ENCODE measurements around the gene TTC14. TPM values are rescaled to one million over a fixed set of nuclear protein-coding genes. Genes with fewer than 3 reads are reported as not detected.
"Not testable (repeated sequence)": the region's sequence is repeated elsewhere in the genome, so short reads cannot be mapped to it uniquely, and the experiment has no call there.

The TTC14 gene
- total RNA-seq, 3 donors from 2014 or later: 66.1 to 122 (median 101) TPM

DNA sequence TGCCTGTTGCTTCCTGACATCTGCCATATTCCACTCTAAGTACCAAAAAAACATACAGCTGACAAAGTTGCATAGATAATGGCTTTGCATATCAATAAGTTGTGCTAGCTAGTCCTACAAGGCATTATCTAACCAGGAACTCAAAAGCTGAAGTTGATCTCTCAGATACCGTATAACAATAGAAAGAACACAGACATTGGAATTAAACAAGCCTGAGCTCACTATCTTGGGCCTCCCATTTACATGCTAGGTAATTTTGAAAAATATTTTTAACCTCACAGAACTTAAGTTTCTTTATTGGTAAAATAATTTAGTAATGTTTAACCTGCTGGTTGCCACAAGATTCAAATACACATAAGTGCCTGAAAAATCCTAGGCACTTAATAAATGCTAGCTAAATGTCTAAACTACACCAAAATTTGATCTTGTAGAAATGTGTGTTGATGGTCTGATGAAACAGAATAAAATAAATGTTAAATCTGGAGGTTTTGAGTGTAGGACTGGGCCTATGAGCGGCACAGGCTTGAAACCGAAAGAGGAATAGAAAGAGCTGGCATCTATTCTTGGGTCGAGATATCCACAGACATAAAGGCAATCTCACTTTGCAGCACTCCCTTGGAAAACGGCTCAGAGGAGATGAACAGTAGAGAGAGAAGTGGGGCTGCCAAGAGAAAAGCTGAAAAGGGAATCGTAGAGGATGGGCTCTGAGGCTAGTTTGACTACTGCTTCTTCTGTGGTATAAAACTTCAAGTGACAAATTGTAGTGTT lies 29.9 kb upstream of the TTC14 start:
- no peak overlapping the region for H3K27ac ChIP-seq
- H3K36me3 ChIP-seq: no peaks in the 10 kb centered on the region
- TF ChIP-seq POLR2A (IDR thresholded peaks at IDR 0.05): no peak
- no peak for TF ChIP-seq POLR2AphosphoS5 (IDR thresholded peaks at IDR 0.05)
- TF ChIP-seq, protein P1, sequence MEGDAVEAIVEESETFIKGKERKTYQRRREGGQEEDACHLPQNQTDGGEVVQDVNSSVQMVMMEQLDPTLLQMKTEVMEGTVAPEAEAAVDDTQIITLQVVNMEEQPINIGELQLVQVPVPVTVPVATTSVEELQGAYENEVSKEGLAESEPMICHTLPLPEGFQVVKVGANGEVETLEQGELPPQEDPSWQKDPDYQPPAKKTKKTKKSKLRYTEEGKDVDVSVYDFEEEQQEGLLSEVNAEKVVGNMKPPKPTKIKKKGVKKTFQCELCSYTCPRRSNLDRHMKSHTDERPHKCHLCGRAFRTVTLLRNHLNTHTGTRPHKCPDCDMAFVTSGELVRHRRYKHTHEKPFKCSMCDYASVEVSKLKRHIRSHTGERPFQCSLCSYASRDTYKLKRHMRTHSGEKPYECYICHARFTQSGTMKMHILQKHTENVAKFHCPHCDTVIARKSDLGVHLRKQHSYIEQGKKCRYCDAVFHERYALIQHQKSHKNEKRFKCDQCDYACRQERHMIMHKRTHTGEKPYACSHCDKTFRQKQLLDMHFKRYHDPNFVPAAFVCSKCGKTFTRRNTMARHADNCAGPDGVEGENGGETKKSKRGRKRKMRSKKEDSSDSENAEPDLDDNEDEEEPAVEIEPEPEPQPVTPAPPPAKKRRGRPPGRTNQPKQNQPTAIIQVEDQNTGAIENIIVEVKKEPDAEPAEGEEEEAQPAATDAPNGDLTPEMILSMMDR (IDR thresholded peaks at IDR 0.05): no peak
- intact Hi-C loops (cut with DNase I; ENCODE audit: low total_unique reads): no loop called here
- DNase-seq (ENCODE audit: low spot score in 2 of 2): no peak
- H3K4me3 ChIP-seq: no peak overlapping the region
- H3K27me3 ChIP-seq: no peaks in the 10 kb centered on the region
- no peaks in the 10 kb centered on the region for H3K9me3 ChIP-seq
- no peaks in the 10 kb centered on the region for H3K4me1 ChIP-seq

DNA sequence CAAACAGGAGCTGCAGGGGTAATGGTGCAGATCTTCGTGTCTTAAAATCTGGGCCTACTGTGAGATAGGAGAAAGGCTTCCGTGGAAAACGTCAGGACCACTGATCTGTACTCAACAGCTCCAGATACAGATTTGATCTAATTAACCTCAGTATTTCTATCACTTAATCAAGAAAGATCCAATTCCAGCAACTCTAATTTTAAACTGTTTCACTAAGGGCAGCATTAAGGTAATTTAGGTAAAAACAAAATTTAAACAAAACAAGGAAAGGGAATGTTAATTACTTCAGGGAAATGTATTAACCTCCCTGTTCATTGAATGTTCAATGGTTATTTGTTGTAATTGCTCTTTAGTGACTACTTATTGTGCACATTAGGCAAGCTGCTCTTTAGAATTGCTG lies 26.4 kb upstream of the TTC14 start:
- no peaks in the 10 kb centered on the region for H3K4me1 ChIP-seq
- H3K36me3 ChIP-seq: no peaks in the 10 kb centered on the region
- H3K27me3 ChIP-seq: no peaks in the 10 kb centered on the region
- H3K9me3 ChIP-seq: no peaks in the 10 kb centered on the region
- H3K4me3 ChIP-seq: no peak overlapping the region
- intact Hi-C loops (cut with DNase I; ENCODE audit: low total_unique reads): no loop called here
- TF ChIP-seq POLR2A (IDR thresholded peaks at IDR 0.05) (no peak), POLR2AphosphoS5 (IDR thresholded peaks at IDR 0.05) (no peak)
- TF ChIP-seq, protein P1 (IDR thresholded peaks at IDR 0.05): no peak
- H3K27ac ChIP-seq: no peak overlapping the region
- DNase-seq (ENCODE audit: low spot score in 2 of 2): no peak

DNA sequence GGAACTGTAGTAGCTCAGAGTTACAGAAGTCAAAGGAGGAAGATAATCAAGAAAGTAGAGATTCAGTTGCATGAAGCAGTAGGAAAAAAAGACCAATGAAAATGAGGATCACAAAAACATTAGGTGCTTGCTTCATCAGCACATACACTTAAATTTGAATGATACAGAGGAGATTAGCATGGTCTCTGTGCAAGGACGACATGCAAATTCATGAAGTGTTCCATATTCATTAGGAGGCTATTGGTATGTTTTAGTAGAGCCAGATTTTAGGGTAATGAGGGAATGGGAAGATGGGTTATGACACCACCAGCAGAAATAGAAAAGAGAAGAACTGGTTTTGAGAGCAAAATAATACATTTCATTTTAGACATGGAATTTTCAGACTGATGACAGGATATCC lies 21.0 kb upstream of the TTC14 start:
- Histone ChIP-seq H3K36me3 (no peaks in the 10 kb centered on the region), H3K4me1 (no peaks in the 10 kb centered on the region), H3K4me3 (no peak overlapping the region), H3K27ac (no peak overlapping the region), H3K27me3 (peaks cover 0 to 5% of the 10 kb centered on the region in 2 donors), H3K9me3 (no peaks in the 10 kb centered on the region)
- intact Hi-C loops (cut with DNase I; ENCODE audit: low total_unique reads): no loop called here
- TF ChIP-seq POLR2A (IDR thresholded peaks at IDR 0.05) (no peak), POLR2AphosphoS5 (IDR thresholded peaks at IDR 0.05) (no peak)
- TF ChIP-seq, protein P1 (IDR thresholded peaks at IDR 0.05): no peak
- DNase-seq (ENCODE audit: low spot score in 2 of 2): no peak

DNA sequence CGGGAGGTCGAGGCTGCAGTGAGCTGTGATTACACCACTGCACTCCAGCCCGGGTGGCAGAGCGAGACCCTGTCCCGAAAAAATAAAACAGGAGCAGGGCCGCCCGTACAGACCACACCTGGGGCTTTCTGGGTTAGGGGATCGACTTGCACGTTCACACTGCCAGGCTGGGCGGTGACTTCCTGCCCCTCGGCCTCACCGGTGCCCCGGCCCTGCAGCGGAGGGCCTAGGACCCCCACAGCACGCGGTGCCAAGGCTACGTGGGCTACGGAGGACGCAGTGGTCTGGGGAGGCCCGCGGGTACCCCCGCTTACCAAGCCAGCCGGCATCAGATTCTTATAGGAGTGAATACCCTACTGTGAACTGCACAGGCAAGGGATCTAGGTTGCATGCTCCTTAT lies 11.6 kb upstream of the TTC14 start:
- Histone ChIP-seq H3K27ac (no peak overlapping the region), H3K36me3 (no peaks in the 10 kb centered on the region), H3K4me1 (no peaks in the 10 kb centered on the region), H3K4me3 (no peak overlapping the region), H3K9me3 (no peaks in the 10 kb centered on the region), H3K27me3 (peaks cover 0 to 10% of the 10 kb centered on the region in 2 donors)
- intact Hi-C loops (cut with DNase I; ENCODE audit: low total_unique reads): no loop called here
- no peak for DNase-seq (ENCODE audit: low spot score in 2 of 2)
- TF ChIP-seq POLR2AphosphoS5 (IDR thresholded peaks at IDR 0.05) (no peak), POLR2A (IDR thresholded peaks at IDR 0.05) (no peak)
- TF ChIP-seq, protein P1 (IDR thresholded peaks at IDR 0.05): no peak

DNA sequence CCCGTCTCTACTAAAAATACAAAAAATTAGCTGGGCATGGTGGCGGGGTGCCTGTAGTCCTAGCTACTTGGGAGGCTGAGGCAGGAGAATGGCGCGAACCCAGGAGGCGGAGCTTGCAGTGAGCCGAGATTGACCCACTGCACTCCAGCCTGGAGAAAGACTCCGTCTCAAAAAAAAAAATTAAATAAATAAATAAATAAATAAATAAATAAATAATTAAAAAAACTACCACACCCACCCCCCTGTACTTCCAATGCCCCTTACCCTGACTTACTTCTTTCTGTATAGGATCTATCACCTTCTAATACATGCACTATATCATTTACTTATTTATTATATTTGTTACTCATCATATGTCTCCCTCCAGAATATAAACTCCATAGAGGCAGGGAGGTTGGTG lies 8.3 kb upstream of the TTC14 start:
- H3K27me3 ChIP-seq; H3K27ac ChIP-seq; H3K9me3 ChIP-seq; H3K4me3 ChIP-seq; intact Hi-C loops (cut with DNase I; ENCODE audit: low total_unique reads); DNase-seq (ENCODE audit: low spot score in 2 of 2); H3K36me3 ChIP-seq; H3K4me1 ChIP-seq: not testable (repeated sequence)
